ENCODE results near the gene CPEB4.

GRCh38 chr5:173907686-173908371 is 19.7 kb downstream of the CPEB4 start:
- TF ChIP-seq CTCF (IDR thresholded peaks at IDR 0.05) (no peak), POLR2A (IDR thresholded peaks at IDR 0.05) (no peak)

Data from uterus (tissue), 2 donors.